Astrocyte of the cerebellum (primary cell): Measurements from ENCODE around the gene OR1N1.

Experiments used
- DNase-seq: peaks from one replicate; pipeline ENCODE4 v3.0.0-alpha.2; 2011; ENCODE audit warnings: low read depth
- H3K4me3 ChIP-seq: 2 replicates; pipeline ENCODE4 v1.5.1; 2011; ENCODE audit warnings: mild to moderate bottlenecking, low read depth, low read length, moderate library complexity
- CTCF ChIP-seq: IDR thresholded peaks from 2 replicates; pipeline ENCODE4 v1.5.1; 2012; ENCODE audit warnings: low read length, low read depth, moderate library complexity, mild to moderate bottlenecking; ENCODE audit errors: missing control alignments
- in situ Hi-C: cut with HindIII; loops from 2 replicates; pipeline ENCODE4 v1.10.0; 2017; ENCODE audit warnings: low sequenced_read_pairs

Gene OR1N1

GRCh38 chr9:122518841-122519240 is 8.3 kb downstream of the OR1N1 start, which contains the start of gene OR1J4:
OR1J4 (plus strand) TSS chr9:122519141; CDS start chr9:122519141, 0 bp downstream.
- in situ Hi-C loops = no loop called here
- H3K4me3 ChIP-seq = no peak within 1 kb of the TSS
- no peak for TF ChIP-seq CTCF
- DNase-seq = no peak

GRCh38 chr9:122518226-122518625 is 8.9 kb downstream of the OR1N1 start:
- in situ Hi-C loops = no loop called here
- no peak for DNase-seq
- no peak for TF ChIP-seq CTCF
- H3K4me3 ChIP-seq = no peak overlapping the region

GRCh38 chr9:122510502-122510901 is 16.6 kb downstream of the OR1N1 start, which contains the start of gene OR1J2:
OR1J2 (plus strand) TSS chr9:122510802; CDS start chr9:122510802, 0 bp downstream.
- in situ Hi-C loops = no loop called here
- no peak for TF ChIP-seq CTCF
- DNase-seq = no peak
- H3K4me3 ChIP-seq = no peak within 1 kb of the TSS

GRCh38 chr9:122506964-122507363 is 20.1 kb downstream of the OR1N1 start:
- in situ Hi-C loops = no loop called here
- DNase-seq = no peak
- H3K4me3 ChIP-seq = no peak overlapping the region
- TF ChIP-seq CTCF = no peak

GRCh38 chr9:122498883-122499288 is 28.2 kb downstream of the OR1N1 start:
- H3K4me3 ChIP-seq = no peak overlapping the region
- in situ Hi-C loops = loop anchor here (25.0 kb wide), 1 partner anchor 263 kb away; no protein-coding TSS in a partner anchor
- TF ChIP-seq CTCF = peak; percentile 76
- peak; percentile 3 for DNase-seq

- no peak for TF ChIP-seq CTCF
- in situ Hi-C loops = loop anchor here (25.0 kb wide), 1 partner anchor 283 kb away; no protein-coding TSS in a partner anchor
- H3K4me3 ChIP-seq = no peak overlapping the region
- DNase-seq = no peak
These were observed 48.0 kb downstream of the OR1N1 start for GRCh38 chr9:122479062-122479461.
